ENCODE results near the gene SPACA5.
"Not testable (repeated sequence)": the region's sequence is repeated elsewhere in the genome, so short reads cannot be mapped to it uniquely, and the experiment has no call there.

The SPACA5 gene

GRCh38 chrX:48006688-48007087, at the start of gene SPACA5:
TSS of gene SPACA5 (plus strand) at chrX:48006988. CDS start at chrX:48007803, 815 bp downstream.
- DNase-seq, result not testable (repeated sequence)

GRCh38 chrX:47958206-47958605, 48.6 kb upstream of the SPACA5 start:
- not testable (repeated sequence) for DNase-seq

GRCh38 chrX:47958761-47959342, 47.9 kb upstream of the SPACA5 start:
- peak in 1 of 2 experiments; percentile 9 for DNase-seq

GRCh38 chrX:47960406-47960805, 46.4 kb upstream of the SPACA5 start:
- no peak for DNase-seq

GRCh38 chrX:47961830-47962229, 45.0 kb upstream of the SPACA5 start:
- DNase-seq, result not testable (repeated sequence)

GRCh38 chrX:47965526-47965925, 41.3 kb upstream of the SPACA5 start:
- not testable (repeated sequence) for DNase-seq

- no peak for DNase-seq
These were observed 33.6 kb upstream of the SPACA5 start for GRCh38 chrX:47973235-47973634.

GRCh38 chrX:47976254-47977151, 30.3 kb upstream of the SPACA5 start:
- no peak for DNase-seq

GRCh38 chrX:47991263-47992094, 15.3 kb upstream of the SPACA5 start:
- no peak for DNase-seq

- no peak for DNase-seq
These were observed 14.8 kb upstream of the SPACA5 start for GRCh38 chrX:47992095-47992380.

- DNase-seq, result no peak
These were observed 14.1 kb upstream of the SPACA5 start for GRCh38 chrX:47992669-47993068.

GRCh38 chrX:48001260-48001659, 5.5 kb upstream of the SPACA5 start:
- DNase-seq, result no peak

- no peak for DNase-seq
These were observed 4.5 kb upstream of the SPACA5 start for GRCh38 chrX:48002319-48002718.

- no peak for DNase-seq
These were observed 3.9 kb upstream of the SPACA5 start for GRCh38 chrX:48002929-48003328.

- no peak for DNase-seq
These were observed 3.4 kb upstream of the SPACA5 start for GRCh38 chrX:48003367-48003757.

- peak; percentile 87 to 89 for DNase-seq
These were observed 2.9 kb upstream of the SPACA5 start, which contains the start of gene ZNF182 for GRCh38 chrX:48003758-48004457. TSS of gene ZNF182 (minus strand) at chrX:48003989. CDS start at chrX:48002609, 1,380 bp downstream.

GRCh38 chrX:48009445-48009960, 2.7 kb downstream of the SPACA5 start:
- DNase-seq, result not testable (repeated sequence)

GRCh38 chrX:48016583-48017310, 10.0 kb downstream of the SPACA5 start:
- DNase-seq, result not testable (repeated sequence)

GRCh38 chrX:48019892-48020291, 13.1 kb downstream of the SPACA5 start:
- not testable (repeated sequence) for DNase-seq

GRCh38 chrX:48020472-48020871, 13.7 kb downstream of the SPACA5 start:
- DNase-seq, result peak in 1 of 2 experiments; percentile 42

GRCh38 chrX:48021026-48021900, 14.5 kb downstream of the SPACA5 start:
- DNase-seq, result peak; percentile 66 to 70

Measured in stimulated activated CD4-positive, alpha-beta T cell treated with anti-CD3 and anti-CD28 coated beads, Interleukin-4, amount 100 ng/mL, for 4 hours (primary cell).